ENCODE results near the gene SERINC1.

Gene SERINC1

DNA sequence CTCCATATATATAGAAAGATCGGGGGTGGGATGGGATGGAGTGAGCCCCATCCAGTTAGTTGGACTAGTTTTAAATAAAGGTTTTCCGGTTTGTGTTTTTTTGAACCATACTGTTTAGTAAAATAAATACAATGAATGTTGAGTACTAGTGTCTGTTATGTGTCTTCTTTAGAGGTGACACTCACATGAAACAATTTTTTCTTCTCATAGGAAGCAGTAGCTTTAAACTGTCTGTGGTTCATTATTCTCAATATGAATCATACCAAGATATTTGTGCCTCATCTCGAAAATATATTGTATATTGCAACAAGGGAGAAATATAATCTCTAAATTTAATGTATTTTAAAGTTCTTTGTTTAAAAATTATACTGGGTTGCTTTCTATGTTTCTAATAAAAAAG is 38.8 kb downstream of the SERINC1 start:
- DNase-seq (ENCODE audit: low spot score) = no peak

GRCh38 chr6:122431780-122432179 is 39.8 kb downstream of the SERINC1 start:
- no peak for FAIRE-seq
- no peak for DNase-seq (ENCODE audit: low spot score)

More for the DNA sequence above, 38.8 kb downstream of the SERINC1 start:
- no peak for FAIRE-seq

DNA sequence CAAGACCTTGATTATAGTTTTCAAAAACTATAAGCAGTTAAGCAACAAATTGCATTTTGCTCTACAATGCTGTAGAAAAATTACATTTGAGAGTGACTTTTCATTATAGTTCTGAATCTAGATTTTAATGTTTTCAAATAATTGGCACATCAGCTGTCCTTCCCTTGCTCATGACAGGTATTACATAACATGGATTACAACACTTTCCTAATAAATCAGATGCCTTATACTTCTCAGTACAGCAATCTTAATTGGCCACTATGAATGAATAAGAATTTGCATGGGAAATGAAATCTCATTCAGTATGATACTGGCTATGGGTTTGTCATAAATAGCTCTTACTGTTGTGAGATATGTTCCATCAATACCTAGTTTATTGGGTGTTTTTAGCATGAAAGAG is 42.3 kb downstream of the SERINC1 start:
- DNase-seq (ENCODE audit: low spot score) (no peak), FAIRE-seq (no peak)

DNA sequence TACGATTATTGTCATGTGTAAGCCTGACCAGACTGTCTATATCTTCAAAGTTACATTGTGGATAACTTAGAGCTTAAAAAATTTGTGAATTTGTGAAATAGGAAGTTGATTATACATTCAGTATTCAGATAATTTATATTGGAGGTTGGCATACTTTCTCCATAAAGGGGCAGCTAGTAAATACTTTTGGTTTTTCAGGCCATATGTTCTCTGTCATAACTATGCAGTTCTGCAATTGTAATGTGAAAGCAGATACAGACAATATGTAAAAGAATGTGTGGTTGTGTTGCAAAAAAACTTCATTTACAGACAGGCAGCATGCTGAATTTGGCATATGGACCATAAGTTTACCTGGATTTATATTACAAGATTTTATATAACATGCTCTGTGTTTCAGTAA is 42.8 kb downstream of the SERINC1 start:
- no peak for DNase-seq (ENCODE audit: low spot score)
- no peak for FAIRE-seq

- no peak for DNase-seq (ENCODE audit: low spot score)
- FAIRE-seq = no peak
Observed at GRCh38 chr6:122426597-122426996, 45.0 kb downstream of the SERINC1 start.

DNA sequence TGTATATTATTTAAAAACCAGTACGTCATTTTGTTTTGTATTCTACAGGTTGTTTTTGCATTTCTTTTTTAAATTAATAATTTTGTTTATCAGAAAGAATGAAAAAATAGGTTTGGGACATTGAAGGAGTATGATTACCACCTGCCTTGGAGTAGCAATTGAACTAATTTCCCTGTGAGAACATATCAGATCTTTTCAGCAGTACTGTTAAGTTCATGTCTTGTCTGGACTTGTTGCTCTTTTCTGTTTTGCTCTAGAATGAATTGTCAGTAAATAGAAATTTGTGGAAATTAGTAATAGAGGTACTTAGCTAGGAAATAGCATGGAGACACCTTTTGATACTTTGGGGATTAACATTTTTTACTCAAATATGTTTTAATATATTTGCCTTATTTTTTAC is 47.9 kb downstream of the SERINC1 start:
- DNase-seq (ENCODE audit: low spot score) (no peak), FAIRE-seq (no peak)

DNA sequence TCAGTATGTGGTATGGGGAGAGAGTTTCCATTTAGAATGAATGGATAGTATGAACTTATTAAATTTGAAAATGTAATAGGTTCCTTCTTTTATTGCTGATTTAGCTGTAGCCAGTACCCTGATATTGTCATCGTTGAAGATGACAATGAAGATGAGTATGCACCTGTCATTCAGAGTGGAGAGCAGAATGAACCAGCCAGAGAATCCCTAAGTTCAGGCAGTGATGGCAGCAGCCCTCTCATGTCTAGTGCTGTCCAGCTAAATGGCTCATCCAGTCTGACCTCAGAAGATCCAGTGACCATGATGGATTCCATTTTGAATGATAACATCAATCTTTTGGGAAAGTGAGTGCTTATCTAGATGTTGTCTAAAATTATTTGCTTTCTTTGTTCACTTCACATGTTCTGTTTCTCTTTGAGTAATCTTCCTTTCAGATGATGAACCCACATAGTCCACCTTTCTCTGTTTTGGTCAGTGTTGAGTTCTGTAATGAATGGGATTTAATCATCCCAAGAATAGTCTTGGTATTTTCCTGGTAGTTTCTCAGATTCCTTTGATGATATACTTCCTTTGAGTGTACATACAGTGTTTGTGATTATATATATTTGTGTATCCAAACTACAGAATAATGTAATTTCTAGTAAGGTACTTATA is 48.9 kb downstream of the SERINC1 start:
- DNase-seq (ENCODE audit: low spot score) (no peak), FAIRE-seq (no peak)

DNA sequence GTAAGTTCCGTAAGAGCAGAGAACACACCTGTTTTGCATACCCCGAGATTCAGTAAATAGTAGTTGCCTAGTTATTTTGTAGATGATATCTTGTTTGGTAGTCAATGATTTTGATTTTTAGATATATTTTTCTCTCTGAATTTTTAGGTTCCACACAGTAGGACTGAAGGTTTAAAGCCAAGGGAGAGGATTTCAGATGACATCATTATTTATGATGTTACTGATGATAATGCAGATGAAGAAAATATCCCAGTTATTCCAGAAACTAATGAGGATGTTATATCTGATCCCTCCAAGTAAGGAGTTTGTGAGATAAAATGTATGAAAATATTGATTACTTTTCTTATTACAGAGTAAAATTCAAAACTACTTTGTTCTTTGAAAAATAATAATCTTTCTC is 49.6 kb downstream of the SERINC1 start:
- FAIRE-seq = no peak
- no peak for DNase-seq (ENCODE audit: low spot score)

DNA sequence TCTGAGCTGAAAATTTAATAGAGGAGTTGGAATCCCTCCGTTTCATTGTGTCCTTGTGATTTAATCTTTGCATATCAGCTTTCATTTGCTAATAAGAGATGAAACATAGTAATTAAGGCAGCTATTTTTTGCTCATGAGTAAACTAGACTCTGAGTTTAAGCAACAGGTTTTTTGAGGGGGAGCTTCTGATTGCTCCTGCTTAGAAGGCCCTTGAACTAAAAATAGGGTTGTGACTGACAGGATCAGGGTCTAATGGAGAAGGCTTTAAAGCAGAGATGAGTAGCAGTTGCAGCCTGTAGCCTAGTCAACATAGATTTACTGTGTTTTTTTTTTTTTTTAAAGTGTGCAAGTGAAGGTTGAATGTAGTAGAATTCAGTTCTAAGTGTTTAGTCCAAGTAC is 54.8 kb downstream of the SERINC1 start:
- DNase-seq (ENCODE audit: low spot score) (no peak), FAIRE-seq (no peak)

DNA sequence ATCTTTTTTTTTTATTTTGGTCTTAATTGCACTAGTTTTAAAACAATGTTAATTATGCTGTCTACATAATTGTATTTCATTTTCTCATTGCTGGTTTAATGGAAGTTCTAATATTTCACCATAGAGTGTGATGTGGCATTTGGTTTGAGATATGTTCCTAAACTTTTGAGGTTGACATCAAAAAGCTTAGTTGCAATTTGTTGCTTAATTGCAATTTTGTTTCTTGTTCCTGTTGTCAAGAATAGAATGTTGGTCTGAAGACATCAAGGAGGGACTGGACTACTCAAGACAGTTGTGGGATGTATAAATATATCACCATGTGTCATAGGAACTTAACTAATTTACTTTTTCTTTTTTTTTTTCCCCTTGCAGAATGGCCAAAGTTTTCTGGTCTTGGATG is 59.6 kb downstream of the SERINC1 start:
- DNase-seq (ENCODE audit: low spot score) (no peak), FAIRE-seq (no peak)

DNA sequence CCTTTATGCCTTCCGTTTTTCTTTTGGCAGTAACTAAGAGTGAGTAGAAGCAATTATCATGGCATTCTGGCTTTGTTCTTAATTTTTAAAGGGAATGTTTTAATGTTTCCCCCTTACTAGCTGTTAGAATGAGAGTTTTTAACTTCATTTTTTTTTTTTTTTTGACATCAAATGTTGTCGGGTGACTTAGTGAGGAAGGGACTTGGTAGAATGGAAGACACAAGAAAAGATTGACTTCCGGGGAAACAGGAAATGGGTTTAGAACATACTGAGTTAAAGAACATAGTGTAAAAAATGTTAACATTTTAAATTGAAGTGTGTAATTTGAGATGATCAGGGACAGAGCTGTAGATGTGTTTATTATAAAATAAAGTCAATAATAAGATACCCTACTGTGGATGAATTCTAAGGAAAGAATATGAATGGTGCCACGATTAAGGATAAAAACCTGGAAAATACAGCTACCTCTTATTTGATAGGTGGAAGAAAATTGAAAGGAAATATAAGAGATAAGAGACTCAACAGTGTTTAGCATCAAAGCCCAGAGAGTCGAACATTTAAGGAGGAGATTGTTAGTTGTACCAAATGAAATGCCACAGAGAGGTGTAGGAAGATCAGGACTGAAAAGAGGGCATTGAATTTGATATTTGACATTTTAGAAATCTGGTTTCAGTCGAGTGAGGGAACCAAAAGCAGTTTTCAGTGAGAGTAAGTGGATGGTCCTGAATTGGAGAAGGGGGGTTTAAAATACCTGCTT is 62.7 kb downstream of the SERINC1 start:
- no peak for DNase-seq (ENCODE audit: low spot score)
- FAIRE-seq = no peak

DNA sequence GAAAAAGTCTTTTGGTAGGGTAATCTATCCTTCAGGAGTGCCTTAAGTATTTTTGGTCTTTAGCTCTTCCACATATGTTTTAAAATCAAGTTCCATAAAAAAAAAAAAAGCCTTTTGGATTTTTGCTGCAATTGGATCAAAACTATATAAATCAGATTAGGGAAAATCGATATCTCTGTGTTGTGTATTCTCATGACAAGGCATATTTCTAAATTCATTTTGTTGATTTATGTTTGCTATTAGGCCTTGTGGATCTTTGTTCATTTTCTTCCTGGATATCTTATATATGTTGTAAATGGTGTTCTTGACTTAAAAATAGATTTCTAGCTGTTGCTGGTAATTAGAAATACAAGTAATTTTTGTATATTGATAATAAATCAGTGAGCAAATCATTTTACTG is 63.4 kb downstream of the SERINC1 start:
- DNase-seq (ENCODE audit: low spot score) = no peak
- no peak for FAIRE-seq

- no peak for FAIRE-seq
Observed at GRCh38 chr6:122407712-122408111, 63.9 kb downstream of the SERINC1 start.

DNA sequence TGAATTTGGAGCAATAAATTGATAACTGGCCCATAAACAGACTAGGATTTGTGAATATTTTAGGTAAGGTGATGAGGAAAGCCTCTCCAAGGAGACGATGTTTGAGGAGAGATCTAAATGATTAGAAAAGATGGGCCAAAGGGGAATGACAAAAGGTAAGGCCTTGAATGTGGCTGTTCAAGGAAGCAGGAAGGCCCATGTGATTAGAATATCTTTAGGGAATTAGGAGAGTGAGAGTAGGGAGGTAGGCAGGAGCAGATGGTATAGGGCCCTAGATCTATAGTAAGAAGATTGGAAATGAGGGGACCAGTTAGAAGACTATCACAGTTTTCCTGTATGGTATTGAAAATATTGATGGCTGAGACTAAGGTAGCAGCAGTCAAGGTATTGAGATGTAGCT is 65.4 kb downstream of the SERINC1 start:
- no peak for FAIRE-seq
- DNase-seq (ENCODE audit: low spot score) = no peak

More at GRCh38 chr6:122407712-122408111, 63.9 kb downstream of the SERINC1 start:
- no peak for DNase-seq (ENCODE audit: low spot score)

DNA sequence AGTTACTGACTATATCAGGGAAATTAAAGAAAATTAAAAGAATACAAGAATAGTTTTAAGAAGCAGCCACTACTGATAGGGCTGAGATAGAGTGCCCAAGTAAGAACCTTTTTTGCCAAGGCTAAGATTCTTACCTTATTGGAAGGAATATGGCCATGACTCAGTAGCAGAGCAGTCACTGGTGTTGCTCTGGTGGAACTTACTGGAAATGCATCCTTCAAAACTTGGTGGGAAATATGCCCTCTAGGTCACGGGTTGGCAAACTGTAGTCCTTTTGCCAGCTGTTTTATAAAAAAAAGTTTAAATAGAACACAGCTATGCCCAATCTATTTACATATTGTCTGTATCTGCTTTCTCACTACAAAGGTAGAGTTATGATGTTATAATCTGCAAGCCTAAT is 66.2 kb downstream of the SERINC1 start:
- DNase-seq (ENCODE audit: low spot score) (no peak), FAIRE-seq (no peak)

DNA sequence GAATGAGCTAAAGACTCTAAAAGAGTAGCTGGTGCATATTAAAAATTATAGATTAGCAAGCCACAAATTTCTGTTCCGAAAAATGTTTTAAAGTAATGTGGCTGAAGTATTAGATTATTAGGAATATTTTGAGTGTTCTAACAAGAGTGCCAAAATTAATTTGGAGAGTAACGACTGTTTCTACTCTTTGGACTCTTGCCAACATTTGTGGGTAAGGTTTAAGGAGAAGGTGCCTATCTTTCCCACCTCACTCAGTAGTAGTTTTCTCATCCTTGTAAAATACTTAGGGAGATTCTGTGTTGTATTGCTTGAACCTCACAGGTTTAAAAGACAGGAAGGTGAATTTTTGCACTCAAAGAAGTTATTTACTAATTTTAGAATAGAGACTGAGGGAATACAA is 67.2 kb downstream of the SERINC1 start:
- FAIRE-seq (no peak), DNase-seq (ENCODE audit: low spot score) (no peak)

DNA sequence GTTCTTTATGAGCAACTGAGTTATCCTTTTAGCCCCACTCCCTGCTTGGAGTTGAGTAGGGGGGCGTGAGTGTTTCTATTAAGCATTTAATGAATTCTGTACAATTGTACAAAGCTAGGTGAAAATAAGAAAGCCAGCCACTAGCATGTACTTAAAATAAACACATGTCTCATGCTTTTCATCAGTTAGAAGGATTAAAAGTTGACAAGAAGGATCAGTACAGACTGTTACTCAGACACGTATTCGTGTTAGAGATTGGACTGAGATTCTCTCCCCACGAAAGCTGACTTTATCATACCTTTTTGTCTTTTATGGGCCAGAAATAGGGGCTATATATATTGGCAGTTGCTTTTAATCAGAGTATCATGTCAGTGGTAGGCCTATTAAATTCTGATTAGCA is 70.5 kb downstream of the SERINC1 start:
- DNase-seq (ENCODE audit: low spot score) (no peak), FAIRE-seq (no peak)

- FAIRE-seq = no peak
Observed at GRCh38 chr6:122400462-122401089, 71.0 kb downstream of the SERINC1 start.

GRCh38 chr6:122400121-122400450 is 71.5 kb downstream of the SERINC1 start:
- no peak for DNase-seq (ENCODE audit: low spot score)
- FAIRE-seq = no peak

More at GRCh38 chr6:122400462-122401089, 71.0 kb downstream of the SERINC1 start:
- no peak for DNase-seq (ENCODE audit: low spot score)

DNA sequence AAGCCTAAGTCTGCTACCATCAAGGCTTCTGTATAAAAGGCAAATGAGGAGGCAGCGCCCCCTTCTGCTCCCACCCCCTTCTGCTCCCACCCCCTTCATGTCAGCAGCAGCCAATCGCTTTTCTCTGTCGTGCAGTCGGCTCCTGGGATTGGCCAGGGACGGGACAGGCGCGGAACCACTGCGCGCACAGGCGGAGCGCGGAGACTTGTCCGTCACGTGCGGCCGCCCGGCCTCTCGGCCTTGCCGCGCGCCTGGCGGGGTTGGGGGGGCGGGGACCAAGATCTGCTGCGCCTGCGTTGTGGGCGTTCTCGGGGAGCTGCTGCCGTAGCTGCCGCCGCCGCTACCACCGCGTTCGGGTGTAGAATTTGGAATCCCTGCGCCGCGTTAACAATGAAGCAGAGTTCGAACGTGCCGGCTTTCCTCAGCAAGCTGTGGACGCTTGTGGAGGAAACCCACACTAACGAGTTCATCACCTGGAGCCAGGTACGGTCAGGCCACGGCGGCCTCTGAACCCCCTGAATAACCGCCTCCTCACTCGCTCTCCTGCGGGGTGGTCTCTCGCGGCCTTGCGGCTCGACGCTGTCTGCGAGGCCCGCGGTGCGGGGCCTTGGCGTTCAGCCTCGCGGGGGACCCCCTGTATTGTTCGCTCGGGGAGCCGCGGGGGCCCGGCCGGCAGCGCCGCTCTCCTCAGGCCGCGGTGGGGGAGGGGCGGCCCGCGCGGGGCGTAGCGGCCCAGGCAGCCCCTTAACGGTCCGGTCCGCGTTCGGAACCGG is 72.1 kb downstream of the SERINC1 start, which contains the start of gene HSF2:
Gene HSF2, plus strand, starts transcription at position 305 of the 773 bp plus-strand sequence. Its CDS starts 86 bp downstream, at position 391.
- peak; percentile 92 for DNase-seq (ENCODE audit: low spot score)
- FAIRE-seq = no peak

DNA sequence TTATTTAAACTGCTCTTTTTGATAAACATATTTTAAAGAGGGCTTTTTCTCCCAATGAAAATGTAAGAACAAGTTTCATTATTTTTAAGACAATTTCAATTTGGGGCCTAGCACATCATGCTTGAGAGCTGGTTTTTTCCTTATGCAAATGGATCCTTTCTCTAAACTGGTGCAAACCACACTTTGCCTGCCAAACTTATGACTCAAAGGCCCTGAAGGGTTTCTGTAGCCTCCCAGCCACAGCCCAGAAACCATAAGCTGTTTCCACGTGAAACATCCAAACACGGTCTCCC is 72.6 kb downstream of the SERINC1 start:
- no peak for DNase-seq (ENCODE audit: low spot score)
- FAIRE-seq = peak; percentile 76

DNA sequence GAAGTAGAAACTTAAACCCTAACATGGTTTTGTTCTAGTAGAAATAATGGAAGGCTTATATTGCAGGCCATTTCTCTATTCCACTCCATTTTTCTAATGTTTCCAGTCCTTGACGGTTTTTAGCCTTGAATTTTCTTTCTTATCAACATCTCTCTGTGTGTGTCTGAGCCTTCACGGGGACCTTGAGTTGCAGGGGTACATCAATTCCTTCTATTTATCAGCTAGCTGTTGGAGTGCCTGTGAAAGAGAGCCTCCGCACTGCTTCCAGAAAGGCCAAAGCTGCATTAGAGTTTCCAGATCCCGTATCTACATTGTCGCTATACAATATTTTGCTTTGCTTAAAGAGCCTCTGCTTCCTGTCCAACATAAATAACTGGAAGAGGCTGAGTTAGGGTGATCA is 77.6 kb downstream of the SERINC1 start:
- no peak for FAIRE-seq
- no peak for DNase-seq (ENCODE audit: low spot score)

All from RCC 7860 (cell line).